Panc1 (cell line): ENCODE data around the gene SNTG2.

ENCODE experiments used
- CTCF ChIP-seq: fragments of 450-650 bp; IDR thresholded peaks from 2 replicates; pipeline ENCODE4 v1.5.1; 2017; ENCODE audit warnings: mild to moderate bottlenecking
- POLR2AphosphoS5 ChIP-seq: IDR thresholded peaks from 2 replicates; pipeline ENCODE4 v1.6.1; 2012; ENCODE audit warnings: mild to moderate bottlenecking, low read depth, low read length, moderate library complexity
- REST ChIP-seq, 2 experiments: IDR thresholded peaks; 2 replicates each; pipeline ENCODE4 v1.6.1; 2011 to 2012; ENCODE audit warnings: low read depth in 2 of 2, control low read depth in 1 of 2, low read length in 1 of 2, mild to moderate bottlenecking in 1 of 2, moderate library complexity in 1 of 2; ENCODE audit not compliant: insufficient read depth in 1 of 2
- TCF7L2 ChIP-seq: IDR thresholded peaks from 2 replicates; pipeline ENCODE4 v1.6.1; 2011; ENCODE audit warnings: mild to moderate bottlenecking, low read depth, low read length, inconsistent platforms

GRCh38 chr2:1374287-1374686, 423.6 kb downstream of the SNTG2 start:
- no peak for TF ChIP-seq CTCF
- TF ChIP-seq TCF7L2: no peak
- no peak for TF ChIP-seq POLR2AphosphoS5
- TF ChIP-seq REST (IDR thresholded peaks at IDR 0.05; ENCODE audit: insufficient read depth in 1 of 2, low read depth in 2 of 2, low read length in 1 of 2): no peak
